Ascending aorta (tissue), 2 donors: ENCODE results near the gene RBM4B. TPM values are rescaled to one million over a fixed set of nuclear protein-coding genes. Genes with fewer than 3 reads are reported as not detected.
"Not testable (repeated sequence)": the region's sequence is repeated elsewhere in the genome, so short reads cannot be mapped to it uniquely, and the experiment has no call there.

ENCODE experiments used
- DNase-seq, 2 donors: peaks; one replicate each; pipeline ENCODE4 v3.0.0-alpha.2; 2019; ENCODE audit warnings: low spot score in 2 of 2
- H3K27ac ChIP-seq, 2 donors: fragments of 200-600 bp; sonication (generic); one replicate each; pipeline ENCODE4 v1.5.1; 2016 to 2017; ENCODE audit warnings: mild to moderate bottlenecking in 1 of 2
- H3K27me3 ChIP-seq: fragments of 200-600 bp; sonication (generic); one replicate; pipeline ENCODE4 v1.5.1; 2017
- H3K36me3 ChIP-seq, 2 donors: fragments of 200-600 bp; sonication (generic); one replicate each; pipeline ENCODE4 v1.5.1; 2016
- H3K4me1 ChIP-seq, 2 donors: fragments of 200-600 bp; sonication (generic); one replicate each; pipeline ENCODE4 v1.5.1; 2016 to 2017; ENCODE audit warnings: mild to moderate bottlenecking in 1 of 2
- H3K4me3 ChIP-seq, 2 donors: fragments of 200-600 bp; sonication (generic); one replicate each; pipeline ENCODE4 v1.5.1; 2016 to 2017; ENCODE audit warnings: mild to moderate bottlenecking in 1 of 2
- H3K9me3 ChIP-seq, 2 donors: fragments of 200-600 bp; sonication (generic); one replicate each; pipeline ENCODE4 v1.5.1; 2016
- CTCF ChIP-seq, 3 experiments: fragments of 200-600 bp in 2 of 3; fragments of 450-650 bp in 1 of 3; sonication (generic) in 2 of 3; IDR thresholded peaks; one replicate each; pipeline ENCODE4 v1.5.1; 2016 to 2019; ENCODE audit warnings: antibody characterized with exemption in 3 of 3, mild to moderate bottlenecking in 1 of 3, moderate library complexity in 1 of 3
- intact Hi-C: fragments of 100-400 bp; cut with DNase I; formaldehyde crosslinking; loops from one replicate; pipeline ENCODE4 v1.15.1; 2023
- total RNA-seq: library from RNA; depleted of rRNA; stranded (reverse); fragments of >200 nt; gene quantifications from one replicate; pipeline ENCODE4 v1.1.0, GENCODE V29; 2016

RBM4B gene
- total RNA-seq, 1 donor from 2014 or later: 87.0 TPM

GRCh38 chr11:66646828-66647227, 30.9 kb downstream of the RBM4B start:
- H3K27me3 ChIP-seq: no peaks in the 10 kb centered on the region
- H3K4me3 ChIP-seq: no peak overlapping the region
- intact Hi-C loops: no loop called here
- no peak for DNase-seq
- TF ChIP-seq CTCF (IDR thresholded peaks at IDR 0.05): no peak
- H3K4me1 ChIP-seq: peaks cover 30 to 35% of the 10 kb centered on the region in 2 donors
- peaks cover 67 to 88% of the 10 kb centered on the region in 2 donors for H3K36me3 ChIP-seq
- H3K9me3 ChIP-seq: no peaks in the 10 kb centered on the region
- no peak overlapping the region for H3K27ac ChIP-seq

GRCh38 chr11:66643745-66644437, 33.8 kb downstream of the RBM4B start:
- DNase-seq: no peak
- intact Hi-C loops: no loop called here

GRCh38 chr11:66641834-66642233, 35.9 kb downstream of the RBM4B start:
- DNase-seq: no peak
- Histone ChIP-seq H3K9me3 (no peaks in the 10 kb centered on the region), H3K4me1 (peaks cover 47 to 55% of the 10 kb centered on the region in 2 donors), H3K4me3 (peak overlapping the region; percentile 72 to 96), H3K27ac (no peak overlapping the region), H3K27me3 (no peaks in the 10 kb centered on the region), H3K36me3 (peaks cover 61 to 66% of the 10 kb centered on the region in 2 donors)
- TF ChIP-seq CTCF (IDR thresholded peaks at IDR 0.05): no peak
- intact Hi-C loops: no loop called here

More at GRCh38 chr11:66643745-66644437, 33.8 kb downstream of the RBM4B start:
- H3K9me3 ChIP-seq: no peaks in the 10 kb centered on the region
- TF ChIP-seq CTCF (IDR thresholded peaks at IDR 0.05): no peak
- peaks cover 47 to 55% of the 10 kb centered on the region in 2 donors for H3K4me1 ChIP-seq
- H3K27ac ChIP-seq: no peak overlapping the region
- peak overlapping the region in 1 of 2 donors; percentile 72 for H3K4me3 ChIP-seq
- H3K36me3 ChIP-seq: peaks cover 69 to 82% of the 10 kb centered on the region in 2 donors
- H3K27me3 ChIP-seq: no peaks in the 10 kb centered on the region

GRCh38 chr11:66639814-66640340, 37.8 kb downstream of the RBM4B start:
- H3K9me3 ChIP-seq, DNase-seq, H3K27me3 ChIP-seq, intact Hi-C loops: not testable (repeated sequence)
- peaks cover 41 to 46% of the 10 kb centered on the region in 2 donors for H3K36me3 ChIP-seq
- H3K27ac ChIP-seq: peak overlapping the region in 1 of 2 donors; percentile 88
- peaks cover 39 to 49% of the 10 kb centered on the region in 2 donors for H3K4me1 ChIP-seq
- H3K4me3 ChIP-seq: peak overlapping the region; percentile 72 to 96

- peaks cover 33 to 42% of the 10 kb centered on the region in 2 donors for H3K4me1 ChIP-seq
- H3K36me3 ChIP-seq: peaks cover 35 to 40% of the 10 kb centered on the region in 2 donors
- DNase-seq: no peak
- H3K9me3 ChIP-seq: no peaks in the 10 kb centered on the region
- peak overlapping the region; percentile 86 to 88 for H3K27ac ChIP-seq
- peak in 1 of 3 experiments; percentile 8 for TF ChIP-seq CTCF (IDR thresholded peaks at IDR 0.05)
- no peaks in the 10 kb centered on the region for H3K27me3 ChIP-seq
- intact Hi-C loops: no loop called here
- H3K4me3 ChIP-seq: peak overlapping the region; percentile 72 to 96
These were observed 38.4 kb downstream of the RBM4B start for GRCh38 chr11:66639066-66639813.
